ENCODE results near the gene GABARAP.

DNA sequence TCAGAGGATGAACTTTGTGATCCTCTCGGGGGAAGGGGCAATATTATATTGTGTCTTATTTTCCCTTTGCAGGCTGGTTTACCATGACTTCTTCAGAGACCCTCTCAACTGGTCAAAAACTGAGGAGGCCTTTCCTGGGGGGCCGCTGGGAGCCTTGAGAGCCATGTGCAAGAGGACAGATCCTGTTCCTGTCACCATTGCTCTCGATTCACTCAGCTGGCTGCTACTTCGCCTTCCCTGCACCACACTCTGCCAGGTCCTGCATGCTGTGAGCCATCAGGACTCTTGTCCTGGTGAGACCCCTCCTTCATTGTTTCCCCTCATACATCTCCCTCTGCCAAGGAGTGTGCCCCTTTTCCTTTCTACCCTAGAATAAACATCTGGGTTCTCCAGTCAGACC, 12.3 kb upstream of the GABARAP start:
- no peak for TF ChIP-seq EZH2 (IDR thresholded peaks at IDR 0.05; ENCODE audit: low read length)
- TF ChIP-seq, protein P1, sequence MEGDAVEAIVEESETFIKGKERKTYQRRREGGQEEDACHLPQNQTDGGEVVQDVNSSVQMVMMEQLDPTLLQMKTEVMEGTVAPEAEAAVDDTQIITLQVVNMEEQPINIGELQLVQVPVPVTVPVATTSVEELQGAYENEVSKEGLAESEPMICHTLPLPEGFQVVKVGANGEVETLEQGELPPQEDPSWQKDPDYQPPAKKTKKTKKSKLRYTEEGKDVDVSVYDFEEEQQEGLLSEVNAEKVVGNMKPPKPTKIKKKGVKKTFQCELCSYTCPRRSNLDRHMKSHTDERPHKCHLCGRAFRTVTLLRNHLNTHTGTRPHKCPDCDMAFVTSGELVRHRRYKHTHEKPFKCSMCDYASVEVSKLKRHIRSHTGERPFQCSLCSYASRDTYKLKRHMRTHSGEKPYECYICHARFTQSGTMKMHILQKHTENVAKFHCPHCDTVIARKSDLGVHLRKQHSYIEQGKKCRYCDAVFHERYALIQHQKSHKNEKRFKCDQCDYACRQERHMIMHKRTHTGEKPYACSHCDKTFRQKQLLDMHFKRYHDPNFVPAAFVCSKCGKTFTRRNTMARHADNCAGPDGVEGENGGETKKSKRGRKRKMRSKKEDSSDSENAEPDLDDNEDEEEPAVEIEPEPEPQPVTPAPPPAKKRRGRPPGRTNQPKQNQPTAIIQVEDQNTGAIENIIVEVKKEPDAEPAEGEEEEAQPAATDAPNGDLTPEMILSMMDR (optimal IDR thresholded peaks at IDR 0.05 in 1 of 3, IDR thresholded peaks at IDR 0.05 in 1 of 3, conservative IDR thresholded peaks at IDR 0.05 in 1 of 3; ENCODE audit: extremely low read depth in 1 of 3, insufficient read depth in 2 of 3, low read length in 3 of 3), result no peak
